Activated naive CD8-positive, alpha-beta T cell (primary cell): ENCODE results near the gene KCNG2.

Source experiments
- H3K27ac Mint-ChIP-seq: one replicate; pipeline ENCODE4 v1.8.0; 2021; ENCODE audit warnings: mixed read lengths
- H3K27me3 Mint-ChIP-seq: one replicate; pipeline ENCODE4 v1.8.0; 2021; ENCODE audit warnings: mixed read lengths
- H3K36me3 Mint-ChIP-seq: one replicate; pipeline ENCODE4 v1.8.0; 2021; ENCODE audit warnings: mixed read lengths
- H3K4me1 Mint-ChIP-seq: one replicate; pipeline ENCODE4 v1.8.0; 2021; ENCODE audit warnings: low read depth, mixed read lengths
- H3K4me3 Mint-ChIP-seq: one replicate; pipeline ENCODE4 v1.8.0; 2021; ENCODE audit warnings: mild to moderate bottlenecking, mixed read lengths
- H3K9me3 Mint-ChIP-seq: one replicate; pipeline ENCODE4 v1.8.0; 2021; ENCODE audit warnings: low read depth, mixed read lengths

The KCNG2 gene

DNA sequence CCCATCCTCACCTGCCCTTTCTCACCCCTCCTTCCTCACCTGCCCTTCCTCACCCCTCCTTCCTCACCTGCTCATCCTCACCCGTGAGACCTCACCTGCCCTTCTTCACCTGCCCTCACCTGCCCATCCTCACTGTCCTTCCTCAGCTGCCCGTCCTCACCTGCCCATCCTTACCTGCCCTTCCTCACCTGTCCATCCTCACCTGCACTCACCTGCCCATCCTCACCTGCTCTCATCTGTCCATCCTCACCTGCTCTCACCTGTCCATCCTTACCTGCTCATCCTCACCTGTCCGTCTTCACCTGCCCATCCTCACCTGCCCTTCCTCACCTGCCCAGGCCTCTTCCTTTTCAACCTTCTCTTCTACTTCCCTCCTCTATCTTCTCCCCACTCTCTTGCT lies 34.4 kb downstream of the KCNG2 start:
- Mint-ChIP-seq H3K4me1 (no peaks in the 10 kb centered on the region), H3K27me3 (peaks cover 11% of the 10 kb centered on the region), H3K27ac (no peak overlapping the region), H3K9me3 (no peaks in the 10 kb centered on the region), H3K4me3 (no peak overlapping the region), H3K36me3 (no peaks in the 10 kb centered on the region)

DNA sequence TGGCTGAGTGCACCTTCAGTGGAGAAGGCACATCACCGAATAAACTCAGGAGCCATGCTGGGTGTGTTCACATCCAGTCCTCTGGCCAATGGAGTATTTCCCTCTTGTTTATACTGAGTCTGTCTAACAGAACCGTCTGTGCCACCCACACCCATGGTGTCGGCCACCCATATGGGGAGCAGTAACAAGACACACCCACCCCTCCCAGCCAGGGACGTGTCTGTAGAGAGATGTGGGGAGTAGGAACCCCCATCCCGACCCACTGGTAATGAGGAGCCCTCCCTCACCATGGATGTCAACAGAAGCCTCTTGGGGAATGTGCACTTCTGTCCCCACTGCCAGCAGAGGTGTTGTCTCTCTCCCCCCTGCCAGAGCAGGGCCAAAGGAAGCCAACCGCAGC lies 37.1 kb downstream of the KCNG2 start:
- H3K9me3 Mint-ChIP-seq: no peaks in the 10 kb centered on the region
- H3K27me3 Mint-ChIP-seq: peaks cover 11% of the 10 kb centered on the region
- no peaks in the 10 kb centered on the region for H3K4me1 Mint-ChIP-seq
- H3K4me3 Mint-ChIP-seq: no peak overlapping the region
- H3K36me3 Mint-ChIP-seq: peaks cover 2% of the 10 kb centered on the region
- no peak overlapping the region for H3K27ac Mint-ChIP-seq

DNA sequence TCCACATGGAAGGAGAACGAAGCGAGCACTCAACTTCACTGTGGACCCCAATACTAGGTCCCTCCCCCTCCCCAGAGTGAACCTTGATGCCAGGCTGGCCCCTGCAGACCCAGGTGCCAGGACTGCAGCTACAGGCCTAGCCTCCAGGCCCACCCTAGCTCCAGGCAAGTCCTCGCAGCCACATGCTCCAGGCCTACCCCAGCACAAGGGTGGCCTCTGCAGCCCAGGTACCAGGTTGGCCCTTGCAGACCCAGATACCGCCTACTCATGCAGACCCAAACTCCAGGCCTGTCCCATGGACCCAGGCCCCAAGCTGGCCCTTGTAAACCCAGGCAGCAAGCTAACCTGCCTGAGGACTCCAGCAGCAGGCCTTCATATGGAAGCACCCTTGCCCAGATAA lies 44.2 kb downstream of the KCNG2 start:
- Mint-ChIP-seq H3K9me3 (peaks cover 7% of the 10 kb centered on the region), H3K36me3 (peaks cover 2% of the 10 kb centered on the region), H3K4me3 (no peak overlapping the region), H3K27me3 (no peaks in the 10 kb centered on the region), H3K4me1 (peaks cover 5% of the 10 kb centered on the region), H3K27ac (no peak overlapping the region)

DNA sequence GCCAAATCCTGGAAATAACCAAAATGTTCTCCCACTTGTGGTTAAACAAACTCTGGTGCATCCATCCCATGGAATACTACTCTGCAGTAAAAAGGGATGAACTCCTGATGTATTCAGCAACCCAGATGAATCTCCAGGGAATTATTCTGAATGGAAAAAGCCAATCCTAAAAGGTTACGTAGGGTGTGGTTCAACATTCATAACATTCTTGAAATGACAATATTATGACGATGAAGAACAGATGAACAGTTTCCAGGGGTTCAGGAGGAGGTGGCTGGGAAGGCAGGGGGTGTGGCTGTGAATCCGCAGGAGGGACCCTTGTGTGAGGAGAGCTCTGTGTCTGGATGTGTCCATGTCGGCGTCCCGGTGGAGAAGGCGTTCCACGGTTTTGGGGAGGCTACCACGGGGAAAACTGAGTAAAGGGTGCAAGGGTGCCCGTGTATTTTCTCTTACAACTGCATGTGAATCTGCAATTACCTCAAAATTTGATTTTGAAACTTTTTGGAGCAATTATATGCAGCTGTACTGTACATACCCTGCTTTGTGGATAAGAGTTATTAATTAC lies 47.3 kb downstream of the KCNG2 start:
- no peaks in the 10 kb centered on the region for H3K27me3 Mint-ChIP-seq
- H3K4me1 Mint-ChIP-seq: peaks cover 5% of the 10 kb centered on the region
- H3K36me3 Mint-ChIP-seq: no peaks in the 10 kb centered on the region
- no peak overlapping the region for H3K4me3 Mint-ChIP-seq
- H3K27ac Mint-ChIP-seq: no peak overlapping the region
- peaks cover 7% of the 10 kb centered on the region for H3K9me3 Mint-ChIP-seq

DNA sequence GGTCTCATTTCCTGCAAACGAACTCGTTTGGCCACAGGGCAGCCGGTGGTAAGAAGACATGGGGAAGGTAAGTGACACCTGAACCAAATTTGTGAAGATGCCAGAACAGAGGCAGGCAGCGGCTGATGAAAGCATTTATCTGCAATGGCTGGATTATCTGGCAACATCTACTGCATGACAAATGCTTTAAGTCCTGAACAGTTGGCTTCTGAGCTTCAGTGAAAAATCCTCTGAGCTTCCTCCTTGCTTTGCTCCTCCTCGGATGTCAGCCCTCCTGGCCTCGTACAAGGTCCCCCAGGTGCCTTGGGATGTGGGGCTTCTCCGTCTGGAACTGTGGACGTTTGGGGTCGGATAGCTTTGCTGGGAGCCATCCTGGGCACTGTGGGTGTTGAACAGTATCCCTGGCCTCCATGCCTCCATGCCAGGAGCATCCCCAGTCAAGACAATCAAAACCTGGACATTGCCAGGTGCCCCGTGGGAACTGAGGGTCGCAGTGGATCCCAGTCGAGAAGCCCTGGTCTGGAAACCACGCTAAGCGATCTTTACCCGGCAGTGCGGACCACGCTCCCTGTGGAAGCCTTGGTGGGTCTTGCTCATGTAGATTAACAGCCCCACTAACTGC lies 49.3 kb downstream of the KCNG2 start:
- Mint-ChIP-seq H3K36me3 (no peaks in the 10 kb centered on the region), H3K4me3 (no peak overlapping the region), H3K27me3 (no peaks in the 10 kb centered on the region), H3K9me3 (peaks cover 7% of the 10 kb centered on the region), H3K27ac (no peak overlapping the region), H3K4me1 (peaks cover 5% of the 10 kb centered on the region)

DNA sequence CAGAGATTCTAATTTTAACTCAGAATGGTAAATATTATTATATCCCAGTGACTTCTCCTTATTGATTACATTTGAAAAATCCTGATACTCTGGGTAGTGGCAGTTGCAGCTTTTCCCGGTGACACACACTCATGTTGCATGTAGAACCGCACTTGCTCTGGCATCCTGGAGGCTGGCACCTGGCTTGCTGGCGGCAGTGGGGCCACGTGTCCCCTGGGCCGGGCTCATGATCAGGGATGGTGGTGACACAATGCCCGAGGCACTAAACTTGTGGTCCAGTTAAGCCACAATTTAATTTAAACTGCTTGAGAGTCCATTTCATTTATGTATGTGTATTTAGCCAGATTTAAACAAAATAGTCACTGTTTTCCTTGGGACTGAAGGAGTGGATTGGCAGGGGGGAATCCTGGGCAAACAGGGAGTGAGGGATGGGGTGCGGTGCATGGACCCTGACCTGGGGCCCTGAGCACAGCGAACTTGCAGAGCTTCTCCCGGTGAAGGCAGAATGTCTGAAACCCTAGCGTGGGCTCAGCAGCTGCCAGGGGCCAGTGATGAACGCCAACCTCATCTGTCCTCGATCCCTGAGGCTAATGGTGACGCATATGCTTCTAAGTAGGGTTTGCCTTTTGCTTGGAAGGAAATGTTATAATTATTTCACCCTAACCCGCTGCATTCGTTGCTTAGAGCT lies 50.0 kb downstream of the KCNG2 start:
- Mint-ChIP-seq H3K27ac (no peak overlapping the region), H3K4me1 (peaks cover 5% of the 10 kb centered on the region), H3K27me3 (no peaks in the 10 kb centered on the region), H3K36me3 (no peaks in the 10 kb centered on the region), H3K4me3 (no peak overlapping the region), H3K9me3 (peaks cover 2% of the 10 kb centered on the region)

DNA sequence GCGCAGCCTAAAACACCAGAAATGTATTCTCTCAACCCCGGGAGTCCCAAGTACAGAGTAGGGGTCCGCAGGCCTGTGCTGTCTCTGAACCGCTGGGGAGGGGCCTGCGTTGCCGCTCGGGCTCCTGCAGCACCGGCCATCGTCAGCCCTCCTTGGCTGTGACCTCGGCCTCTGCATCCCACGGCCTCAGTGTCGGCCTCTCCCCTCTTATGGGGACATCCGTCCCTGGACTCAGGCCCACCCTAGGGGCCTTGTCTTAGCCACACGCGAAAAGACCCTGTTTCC lies 50.5 kb downstream of the KCNG2 start:
- H3K36me3 Mint-ChIP-seq: no peaks in the 10 kb centered on the region
- no peak overlapping the region for H3K27ac Mint-ChIP-seq
- H3K4me1 Mint-ChIP-seq: peaks cover 5% of the 10 kb centered on the region
- no peak overlapping the region for H3K4me3 Mint-ChIP-seq
- H3K9me3 Mint-ChIP-seq: no peaks in the 10 kb centered on the region
- no peaks in the 10 kb centered on the region for H3K27me3 Mint-ChIP-seq

DNA sequence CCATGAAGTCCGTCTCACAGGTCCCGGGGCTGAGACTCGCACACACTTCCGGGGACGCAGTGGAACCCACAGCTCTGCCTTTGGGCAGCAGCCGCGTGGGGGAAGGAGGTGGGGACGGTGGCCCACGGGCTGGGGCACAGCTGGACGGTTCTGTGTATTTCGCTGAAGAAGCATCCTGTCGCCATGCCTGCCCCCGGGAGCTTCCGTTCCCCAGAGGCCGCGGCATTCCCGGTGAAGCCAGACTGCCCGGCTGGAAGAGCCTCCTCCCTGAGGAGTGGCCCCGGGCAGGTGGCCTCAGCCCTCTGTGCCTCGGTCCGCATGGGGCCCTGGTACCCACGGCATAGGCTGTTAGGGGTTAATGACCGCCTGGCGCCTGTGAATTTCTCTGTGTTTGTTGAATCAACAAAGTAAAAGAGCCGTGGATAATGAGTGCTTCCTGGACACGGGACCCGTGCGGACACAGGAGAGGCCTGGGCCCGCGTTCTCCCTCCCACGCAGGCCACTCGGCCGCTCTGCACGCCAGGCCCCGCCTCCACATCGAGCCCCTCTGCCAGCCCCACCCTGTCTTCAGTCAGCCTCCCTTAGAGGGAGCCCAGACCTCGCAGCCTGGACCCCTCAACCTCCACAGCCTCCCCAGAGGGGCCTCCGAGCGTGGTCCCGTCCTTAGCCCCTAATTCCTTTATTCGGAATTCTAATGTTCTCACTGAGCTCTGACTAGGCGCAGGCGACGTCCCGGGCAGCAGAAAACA lies 51.0 kb downstream of the KCNG2 start:
- Mint-ChIP-seq H3K36me3 (no peaks in the 10 kb centered on the region), H3K9me3 (no peaks in the 10 kb centered on the region), H3K27ac (no peak overlapping the region), H3K4me1 (peaks cover 4% of the 10 kb centered on the region), H3K27me3 (no peaks in the 10 kb centered on the region), H3K4me3 (no peak overlapping the region)

DNA sequence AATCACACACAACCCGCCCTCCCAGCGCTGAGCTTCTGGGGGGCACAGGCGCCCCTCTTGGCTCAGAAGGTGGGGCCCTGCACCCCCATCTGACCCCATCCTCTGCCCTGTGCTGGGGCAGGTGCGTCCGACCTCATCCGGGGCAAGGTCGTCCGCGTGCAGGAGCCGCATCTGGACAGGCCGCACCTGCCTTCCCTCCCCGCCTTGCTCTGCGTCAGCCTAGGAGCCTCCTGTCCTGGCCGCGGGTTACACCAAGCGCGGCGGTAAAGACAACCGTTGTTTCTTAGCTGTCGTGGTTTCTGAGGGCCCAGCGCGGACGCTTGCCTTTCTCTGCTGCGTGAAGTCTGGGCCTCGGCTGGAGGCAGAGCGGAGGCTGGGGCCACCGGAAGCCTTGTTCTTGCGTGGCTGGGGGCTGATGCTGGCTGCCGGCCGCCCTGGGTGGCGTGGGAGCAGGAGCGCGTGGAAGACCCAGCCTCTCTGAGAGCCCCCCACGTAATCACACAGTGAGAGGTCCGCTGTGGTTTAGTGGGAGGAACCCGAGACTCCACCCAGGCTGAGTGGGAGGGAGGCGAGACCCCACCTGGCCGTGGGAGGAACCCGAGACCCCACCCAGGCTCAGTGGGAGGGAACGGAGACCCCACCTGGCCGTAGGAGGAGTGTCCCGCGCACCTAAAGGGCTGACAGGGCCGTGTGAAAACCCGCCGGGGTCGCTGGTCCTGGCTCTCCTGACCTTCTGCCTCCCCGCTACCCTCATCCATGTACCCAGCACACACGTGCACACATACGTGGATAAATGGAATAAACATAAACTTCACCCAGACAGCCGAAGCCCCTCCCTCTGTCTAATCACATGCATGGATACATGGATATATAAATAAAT lies 51.8 kb downstream of the KCNG2 start:
- Mint-ChIP-seq H3K27me3 (no peaks in the 10 kb centered on the region), H3K9me3 (no peaks in the 10 kb centered on the region), H3K36me3 (no peaks in the 10 kb centered on the region), H3K27ac (no peak overlapping the region), H3K4me3 (no peak overlapping the region), H3K4me1 (no peaks in the 10 kb centered on the region)

DNA sequence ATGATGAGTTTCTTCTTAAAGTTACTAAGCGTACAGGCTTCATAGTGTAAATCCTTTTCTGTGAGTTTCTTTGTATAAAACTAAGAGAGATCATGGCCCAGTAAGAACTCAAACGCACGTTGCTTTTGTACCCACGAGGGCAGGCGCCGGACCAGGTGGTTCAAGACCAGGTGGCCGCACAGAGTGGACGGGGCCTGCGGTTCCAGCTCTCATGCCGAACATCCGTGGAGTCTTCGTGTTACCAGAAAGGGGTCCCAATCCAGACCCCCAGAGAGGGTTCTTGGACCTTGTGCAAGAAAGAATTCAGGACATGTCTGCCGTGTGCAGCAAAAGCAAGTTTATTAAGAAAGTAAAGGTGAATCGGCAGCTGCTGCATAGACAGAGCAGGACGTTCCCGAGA lies 53.0 kb downstream of the KCNG2 start:
- H3K27ac Mint-ChIP-seq: no peak overlapping the region
- peaks cover 5% of the 10 kb centered on the region for H3K27me3 Mint-ChIP-seq
- no peaks in the 10 kb centered on the region for H3K36me3 Mint-ChIP-seq

DNA sequence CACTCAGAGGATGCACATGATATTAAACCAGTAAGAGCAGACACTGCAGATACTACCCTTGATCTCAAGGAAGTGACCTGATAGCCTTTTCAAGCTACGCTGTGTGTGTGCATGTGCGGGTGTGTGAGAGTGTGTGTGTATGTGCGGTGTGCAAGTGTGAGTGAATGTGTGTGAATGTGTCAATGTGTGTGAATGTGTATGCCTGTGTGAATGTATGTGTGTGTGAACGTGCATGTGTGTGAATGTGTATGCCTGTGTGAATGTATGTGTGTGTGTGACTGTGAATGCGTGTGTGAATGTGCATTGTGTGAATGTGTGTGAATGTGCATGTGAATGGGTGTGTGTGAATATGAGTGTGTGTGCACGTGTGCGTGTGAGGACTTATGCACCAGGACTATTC lies 53.8 kb downstream of the KCNG2 start:
- Mint-ChIP-seq H3K27me3 (peaks cover 5% of the 10 kb centered on the region), H3K36me3 (no peaks in the 10 kb centered on the region), H3K9me3 (no peaks in the 10 kb centered on the region), H3K4me3 (no peak overlapping the region), H3K4me1 (peaks cover 2% of the 10 kb centered on the region), H3K27ac (no peak overlapping the region)

More for the DNA sequence above, 53.0 kb downstream of the KCNG2 start:
- no peak overlapping the region for H3K4me3 Mint-ChIP-seq
- H3K4me1 Mint-ChIP-seq: peaks cover under 1% of the 10 kb centered on the region
- H3K9me3 Mint-ChIP-seq: no peaks in the 10 kb centered on the region

DNA sequence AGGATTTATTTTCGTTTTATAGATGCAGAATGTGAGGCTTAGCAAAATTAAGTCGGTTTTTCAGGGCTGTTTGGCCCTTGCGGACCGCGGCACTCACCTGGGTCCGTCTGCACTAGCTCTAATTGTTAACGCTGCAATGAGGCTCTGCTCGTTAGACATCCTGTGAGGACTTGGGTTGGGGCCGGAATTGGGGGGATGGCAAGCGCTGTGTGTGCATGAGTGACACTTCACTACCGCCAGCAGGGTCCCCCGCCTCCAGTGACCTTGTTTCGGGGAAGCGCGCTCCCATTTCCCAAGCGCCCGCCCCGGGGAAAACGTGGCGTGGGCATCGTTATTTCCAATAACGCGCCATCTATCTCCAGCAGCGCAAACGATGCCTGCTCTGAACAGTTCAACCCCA lies 54.2 kb downstream of the KCNG2 start:
- no peak overlapping the region for H3K4me3 Mint-ChIP-seq
- H3K36me3 Mint-ChIP-seq: no peaks in the 10 kb centered on the region
- H3K27ac Mint-ChIP-seq: no peak overlapping the region
- H3K27me3 Mint-ChIP-seq: peaks cover 5% of the 10 kb centered on the region
- H3K4me1 Mint-ChIP-seq: peaks cover 5% of the 10 kb centered on the region
- no peaks in the 10 kb centered on the region for H3K9me3 Mint-ChIP-seq

DNA sequence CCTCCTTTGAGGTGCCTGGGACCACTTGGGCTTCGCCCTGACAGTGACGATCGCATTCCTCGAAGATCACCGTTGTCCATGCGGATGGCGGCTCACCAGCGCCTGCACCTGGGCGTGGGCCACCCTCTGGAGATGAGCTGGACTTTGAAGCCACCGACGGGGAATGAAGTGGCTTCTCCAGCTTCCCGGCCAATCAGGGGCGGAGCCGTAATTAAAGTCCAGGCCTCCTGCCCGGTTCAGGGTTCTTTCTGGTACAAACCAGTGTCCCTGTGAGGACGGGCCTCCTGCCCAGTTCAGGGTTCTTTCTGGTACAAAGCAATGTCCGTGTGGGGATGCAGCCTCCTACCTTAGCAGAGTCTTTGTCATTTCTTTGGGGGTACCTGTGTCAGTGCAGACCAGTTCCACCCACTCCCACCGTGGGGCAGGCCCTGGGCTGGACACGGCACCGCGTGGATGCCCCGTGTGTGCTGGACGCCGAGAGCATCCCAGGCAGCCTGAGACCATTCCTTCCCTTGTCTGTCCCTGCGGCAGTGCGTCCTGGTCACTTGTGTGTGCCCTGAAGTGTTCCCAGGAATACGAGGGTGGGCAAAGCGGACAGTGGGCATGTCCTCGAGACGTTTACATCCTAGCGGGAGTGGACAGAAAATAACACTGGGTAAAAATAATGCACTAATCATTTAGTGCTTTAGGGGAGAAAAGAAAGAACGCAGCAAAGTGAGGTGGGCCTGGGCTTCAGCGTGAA lies 55.0 kb downstream of the KCNG2 start:
- Mint-ChIP-seq H3K4me3 (no peak overlapping the region), H3K27me3 (peaks cover 5% of the 10 kb centered on the region), H3K36me3 (no peaks in the 10 kb centered on the region), H3K27ac (no peak overlapping the region), H3K4me1 (peaks cover 9% of the 10 kb centered on the region), H3K9me3 (no peaks in the 10 kb centered on the region)

DNA sequence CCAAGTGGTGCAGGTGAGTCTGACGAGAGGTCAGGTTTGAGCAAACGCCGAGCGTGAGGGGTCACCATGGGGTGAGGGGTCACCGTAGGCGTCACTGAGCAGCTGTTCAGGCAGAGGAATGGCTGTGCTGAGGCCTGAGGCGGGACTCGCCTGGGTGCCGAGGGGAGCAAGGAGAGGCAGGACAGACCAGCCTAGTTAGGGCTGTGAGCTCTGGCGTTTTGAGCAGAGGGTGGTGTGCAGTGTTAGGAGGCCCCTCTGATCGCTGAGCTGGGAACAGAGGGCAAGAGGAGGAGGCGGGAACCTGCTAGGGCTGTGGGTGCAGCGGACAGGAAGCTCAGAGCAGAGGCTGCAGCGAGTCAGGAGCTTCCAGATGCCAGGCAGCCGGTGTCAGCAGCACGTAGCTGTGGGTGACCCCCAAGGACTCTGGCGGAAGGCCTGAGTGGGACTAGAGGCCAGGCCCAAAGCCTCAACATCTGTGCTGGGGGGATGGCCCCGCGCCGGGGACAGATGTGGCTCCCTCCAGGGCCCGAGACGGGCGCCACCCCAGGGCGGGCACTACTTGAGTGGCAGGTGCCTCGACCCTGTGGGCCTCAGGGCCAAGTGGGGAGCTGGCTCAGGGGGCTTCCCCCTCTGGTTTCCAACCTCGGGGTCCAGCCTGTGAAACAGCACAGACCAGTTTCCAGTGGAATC lies 55.7 kb downstream of the KCNG2 start:
- H3K9me3 Mint-ChIP-seq: no peaks in the 10 kb centered on the region
- peaks cover 5% of the 10 kb centered on the region for H3K27me3 Mint-ChIP-seq
- H3K36me3 Mint-ChIP-seq: no peaks in the 10 kb centered on the region
- no peak overlapping the region for H3K4me3 Mint-ChIP-seq
- H3K27ac Mint-ChIP-seq: no peak overlapping the region
- peaks cover 9% of the 10 kb centered on the region for H3K4me1 Mint-ChIP-seq
